SK-N-SH treated with all-trans-retinoic acid at 6 μM for 48 hours (cell line): ENCODE data around the gene CHST12.

Source experiments
- TOX ChIP-seq: fragments of 250-450 bp; sonication (Bioruptor Pico); IDR thresholded peaks from 2 replicates; pipeline ENCODE4 v1.8.0; 2021; ENCODE audit warnings: mild to moderate bottlenecking, moderate library complexity, borderline replicate concordance
- ZFP30 ChIP-seq: fragments of 450-650 bp; formaldehyde crosslinking; IDR thresholded peaks from 2 replicates; pipeline ENCODE4 v1.5.0; 2022; ENCODE audit warnings: mild to moderate bottlenecking, moderate library complexity
- ZNF8 ChIP-seq: fragments of 450-650 bp; formaldehyde crosslinking; IDR thresholded peaks from 2 replicates; pipeline ENCODE4 v1.5.0; 2020; ENCODE audit warnings: mild to moderate bottlenecking, moderate library complexity

DNA sequence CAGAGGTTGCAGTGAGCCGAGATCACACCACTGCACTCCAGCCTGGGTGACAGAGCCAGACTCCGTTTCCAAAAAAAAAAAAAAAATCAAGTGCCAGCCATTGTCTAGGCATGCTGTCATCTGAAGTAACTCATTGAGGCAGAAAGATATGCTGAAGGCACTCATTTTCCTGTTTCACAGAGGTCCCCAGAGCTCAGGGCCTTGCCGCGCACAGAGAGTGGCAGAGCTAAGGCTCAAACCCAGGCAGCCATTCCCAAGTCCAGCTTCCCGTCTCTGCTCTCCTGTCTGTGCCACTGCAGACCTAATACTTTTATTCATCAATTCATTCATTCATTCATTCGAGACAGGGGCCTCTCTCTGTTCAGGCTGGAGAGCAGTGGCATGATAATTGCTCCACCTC, 69.3 kb downstream of the CHST12 start:
- TF ChIP-seq TOX (CRISPR knock-in tag) (no peak), ZNF8 (CRISPR knock-in tag) (no peak), ZFP30 (CRISPR knock-in tag) (no peak)
